H9 (cell line): ENCODE results near the gene SUN1. TPM values are rescaled to one million over a fixed set of nuclear protein-coding genes. Genes with fewer than 3 reads are reported as not detected.

Experiments used
- DNase-seq: peaks from one replicate; pipeline ENCODE4 v3.0.0-alpha.2; 2017
- H2AFZ ChIP-seq: one replicate; pipeline ENCODE4 v1.6.1; 2013; ENCODE audit warnings: mild to moderate bottlenecking, low read length, control low read depth, moderate library complexity
- H2AK5ac ChIP-seq: 2 replicates; pipeline ENCODE4 v1.6.1; 2013; ENCODE audit warnings: low read length, control low read depth, mixed read lengths; ENCODE audit not compliant: insufficient read length
- H2BK120ac ChIP-seq: one replicate; pipeline ENCODE4 v1.6.1; 2013; ENCODE audit warnings: low read depth, mild to moderate bottlenecking, low read length, control low read depth, inconsistent platforms; ENCODE audit not compliant: poor library complexity, severe bottlenecking
- H2BK12ac ChIP-seq: 2 replicates; pipeline ENCODE4 v1.6.1; 2013; ENCODE audit warnings: low read length, control low read depth, mixed read lengths, low read depth; ENCODE audit not compliant: insufficient read length
- H2BK15ac ChIP-seq: 2 replicates; pipeline ENCODE4 v1.6.1; 2013; ENCODE audit warnings: low read depth, low read length, control low read depth
- H2BK20ac ChIP-seq: one replicate; pipeline ENCODE4 v1.6.1; 2013; ENCODE audit warnings: low read depth, mild to moderate bottlenecking, low read length, control low read depth, inconsistent platforms; ENCODE audit not compliant: poor library complexity, severe bottlenecking
- H2BK5ac ChIP-seq: 2 replicates; pipeline ENCODE4 v1.6.1; 2013; ENCODE audit warnings: low read length, control low read depth, mixed read lengths; ENCODE audit not compliant: insufficient read length
- H3K14ac ChIP-seq: 2 replicates; pipeline ENCODE4 v1.6.1; 2013; ENCODE audit warnings: low read length, control low read depth; ENCODE audit not compliant: insufficient read depth
- H3K18ac ChIP-seq: 2 replicates; pipeline ENCODE4 v1.6.1; 2013; ENCODE audit warnings: low read depth, mild to moderate bottlenecking, mixed read lengths, low read length, control low read depth; ENCODE audit not compliant: insufficient read length
- H3K23ac ChIP-seq: 2 replicates; pipeline ENCODE4 v1.6.1; 2013; ENCODE audit warnings: low read length, control low read depth, mixed read lengths, low read depth; ENCODE audit not compliant: insufficient read length
- H3K23me2 ChIP-seq: 2 replicates; pipeline ENCODE4 v1.6.1; 2013; ENCODE audit warnings: low read depth, mild to moderate bottlenecking, mixed read lengths, low read length, control low read depth; ENCODE audit not compliant: insufficient read length, poor library complexity, severe bottlenecking
- H3K27ac ChIP-seq: 2 replicates; pipeline ENCODE4 v1.5.1; 2013; ENCODE audit warnings: low read length, control low read depth, mixed read lengths, low read depth; ENCODE audit not compliant: insufficient read length
- H3K27me3 ChIP-seq: 2 replicates; pipeline ENCODE4 v1.6.1; 2013; ENCODE audit warnings: low read length, control low read depth, inconsistent platforms; ENCODE audit not compliant: insufficient read depth
- H3K4ac ChIP-seq: 2 replicates; pipeline ENCODE4 v1.6.1; 2013; ENCODE audit warnings: low read depth, mild to moderate bottlenecking, control low read depth, inconsistent platforms, low read length, moderate library complexity
- H3K4me1 ChIP-seq: 2 replicates; pipeline ENCODE4 v1.6.1; 2013; ENCODE audit warnings: low read length, control low read depth, inconsistent platforms; ENCODE audit not compliant: insufficient read depth
- H3K4me2 ChIP-seq: 2 replicates; pipeline ENCODE4 v1.6.1; 2013; ENCODE audit warnings: low read length, control low read depth, mixed read lengths; ENCODE audit not compliant: insufficient read length, insufficient read depth
- H3K56ac ChIP-seq: 2 replicates; pipeline ENCODE4 v1.6.1; 2013; ENCODE audit warnings: low read depth, mild to moderate bottlenecking, mixed read lengths, low read length, control low read depth; ENCODE audit not compliant: insufficient read length
- H3K79me1 ChIP-seq: 2 replicates; pipeline ENCODE4 v1.6.1; 2013; ENCODE audit warnings: low read depth, mild to moderate bottlenecking, moderate library complexity, low read length, control low read depth, inconsistent platforms; ENCODE audit not compliant: insufficient read depth, poor library complexity, severe bottlenecking
- H3K79me2 ChIP-seq: 2 replicates; pipeline ENCODE4 v1.6.1; 2013; ENCODE audit warnings: low read length, control low read depth, inconsistent platforms; ENCODE audit not compliant: insufficient read depth
- H3K9ac ChIP-seq: 2 replicates; pipeline ENCODE4 v1.6.1; 2013; ENCODE audit warnings: low read length, control low read depth, mixed read lengths; ENCODE audit not compliant: insufficient read length; ENCODE audit errors: extremely low read depth
- H3K9me3 ChIP-seq: one replicate; pipeline ENCODE4 v1.6.1; 2013; ENCODE audit warnings: low read depth, low read length, inconsistent platforms; ENCODE audit not compliant: control insufficient read depth
- H3T11ph ChIP-seq: one replicate; pipeline ENCODE4 v1.6.1; 2013; ENCODE audit warnings: mild to moderate bottlenecking, low read length, control low read depth, inconsistent platforms
- H4K20me1 ChIP-seq: one replicate; pipeline ENCODE4 v1.6.1; 2013; ENCODE audit not compliant: control insufficient read depth, insufficient read length, insufficient read depth
- H4K5ac ChIP-seq: 2 replicates; pipeline ENCODE4 v1.6.1; 2013; ENCODE audit warnings: low read depth, mild to moderate bottlenecking, mixed read lengths, low read length, control low read depth; ENCODE audit not compliant: insufficient read length
- H4K8ac ChIP-seq: replicated peaks from 2 replicates; pipeline ENCODE4 v1.6.1; 2013; ENCODE audit warnings: low read length, control low read depth, mixed read lengths, low read depth; ENCODE audit not compliant: insufficient read length
- H4K91ac ChIP-seq: 2 replicates; pipeline ENCODE4 v1.6.1; 2013; ENCODE audit warnings: low read depth, mild to moderate bottlenecking, moderate library complexity, mixed read lengths, low read length, control low read depth; ENCODE audit not compliant: insufficient read length
- H3K27ac Mint-ChIP-seq, 3 experiments: 2 replicates in 2 of 3; 3 replicates in 1 of 3; pipeline ENCODE4 v1.8.0; 2020 to 2021; ENCODE audit warnings: mixed read lengths in 3 of 3, mild to moderate bottlenecking in 1 of 3, moderate library complexity in 1 of 3
- H3K27me3 Mint-ChIP-seq: 2 replicates; pipeline ENCODE4 v1.8.0; 2021; ENCODE audit warnings: low read depth, mild to moderate bottlenecking, moderate library complexity, mixed read lengths
- H3K36me3 Mint-ChIP-seq, 3 experiments: 2 replicates in 2 of 3; 3 replicates in 1 of 3; pipeline ENCODE4 v1.8.0; 2020 to 2021; ENCODE audit warnings: low read depth in 3 of 3, mixed read lengths in 3 of 3; ENCODE audit not compliant: insufficient read depth in 1 of 3
- H3K4me1 Mint-ChIP-seq, 2 experiments: 2 replicates each; pipeline ENCODE4 v1.8.0; 2020; ENCODE audit warnings: mixed read lengths in 2 of 2
- H3K4me3 Mint-ChIP-seq, 2 experiments: 2 replicates in 1 of 2; 3 replicates in 1 of 2; pipeline ENCODE4 v1.8.0; 2020 to 2021; ENCODE audit warnings: mild to moderate bottlenecking in 2 of 2, mixed read lengths in 2 of 2, moderate library complexity in 1 of 2
- H3K9me3 Mint-ChIP-seq, 2 experiments: 2 replicates in 1 of 2; 3 replicates in 1 of 2; pipeline ENCODE4 v1.8.0; 2020; ENCODE audit warnings: mild to moderate bottlenecking in 2 of 2, mixed read lengths in 2 of 2, moderate library complexity in 1 of 2
- CTCF ChIP-seq: fragments of 200-600 bp; sonication (generic); conservative IDR thresholded peaks from 3 replicates; pipeline ENCODE4 v1.8.0; 2021; ENCODE audit warnings: antibody characterized with exemption, mild to moderate bottlenecking
- WGBS: extraction: QIAGEN DNeasy Blood & Tissue Kit; methylation state at CpG from one replicate; pipeline ENCODE4 v1.1.7; 2013; ENCODE audit warnings: missing lambda C conversion rate, low lambda C conversion rate, mixed read lengths; ENCODE audit not compliant: insufficient read length; ENCODE audit errors: extremely low coverage; 5-methylcytosine and 5-hydroxymethylcytosine counted together
- total RNA-seq: library from RNA; stranded (reverse); gene quantifications from 2 replicates; pipeline ENCODE4 v1.2.1, GENCODE V29; 2021

SUN1 gene
- total RNA-seq, 1 experiment from 2014 or later, result 118 TPM

GRCh38 chr7:893686-894085 lies 61.4 kb downstream of the SUN1 start:
- H3K4me3 Mint-ChIP-seq, result no peak overlapping the region
- no peak for DNase-seq
- no CpG with 5 or more reads among the region's 19 CpGs for WGBS
- no peak overlapping the region for H2BK120ac ChIP-seq
- H3K79me1 ChIP-seq, result no peaks in the 10 kb centered on the region
- no peaks in the 10 kb centered on the region for H3K27me3 ChIP-seq
- H4K8ac ChIP-seq, result no peak overlapping the region
- H3K27ac ChIP-seq, result no peak overlapping the region
- no peak overlapping the region for H3K23ac ChIP-seq
- H3K23me2 ChIP-seq, result no peaks in the 10 kb centered on the region
- H3K4me1 Mint-ChIP-seq, result peaks cover 0 to 2% of the 10 kb centered on the region in 2 experiments; a peak in 1 of 4 replicates
- no peak overlapping the region for H2AFZ ChIP-seq
- H3K4me2 ChIP-seq, result no peak overlapping the region
- no peaks in the 10 kb centered on the region for H3K9me3 Mint-ChIP-seq
- H3K27ac Mint-ChIP-seq, result no peak overlapping the region; a peak in 1 of 7 replicates
- H2BK20ac ChIP-seq, result no peak overlapping the region
- H3K14ac ChIP-seq, result no peak overlapping the region
- H3K9me3 ChIP-seq, result no peaks in the 10 kb centered on the region
- H3K4me1 ChIP-seq, result no peaks in the 10 kb centered on the region
- no peak overlapping the region for H3K9ac ChIP-seq
- no peak for TF ChIP-seq CTCF
- peaks cover 1% of the 10 kb centered on the region; the same call in 1 of the 2 replicates for H3K27me3 Mint-ChIP-seq
- H3K79me2 ChIP-seq, result no peaks in the 10 kb centered on the region; the same call in 1 of the 2 replicates
- no peak overlapping the region for H2BK12ac ChIP-seq
- H2BK15ac ChIP-seq, result no peak overlapping the region; the same call in 1 of the 2 replicates
- no peak overlapping the region for H3K56ac ChIP-seq
- H4K91ac ChIP-seq, result no peak overlapping the region
- no peak overlapping the region for H3T11ph ChIP-seq
- no peak overlapping the region for H3K4ac ChIP-seq
- no peak overlapping the region for H3K18ac ChIP-seq
- no peak overlapping the region for H2BK5ac ChIP-seq
- peaks cover 34 to 67% (median 63%) of the 10 kb centered on the region in 3 experiments for H3K36me3 Mint-ChIP-seq
- no peak overlapping the region for H2AK5ac ChIP-seq
- peaks cover 3% of the 10 kb centered on the region for H4K20me1 ChIP-seq
- H4K5ac ChIP-seq, result no peak overlapping the region
